ENCODE measurements around the gene DEPDC5.

DNA sequence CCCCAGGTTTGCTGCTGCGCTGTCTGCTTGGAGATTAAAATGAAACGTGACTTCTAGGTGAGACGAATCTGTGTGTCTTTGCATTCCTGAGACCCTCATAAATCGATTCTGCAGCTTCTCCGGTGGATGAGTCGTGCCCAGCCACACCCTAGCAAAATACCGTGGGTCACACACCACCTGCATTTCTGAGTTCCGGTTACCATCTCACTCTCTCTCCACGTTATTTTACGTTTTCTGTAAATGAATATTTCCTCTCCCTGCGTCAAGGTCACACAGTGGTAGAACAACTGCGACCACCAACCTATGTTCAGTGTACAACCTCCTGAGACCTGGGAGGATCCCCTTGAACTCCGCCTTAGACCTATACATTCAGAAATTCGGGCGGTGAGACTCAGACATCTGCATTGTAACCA, 191.6 kb downstream of the DEPDC5 start:
- no peak for TF ChIP-seq EZH2phosphoT487 (IDR thresholded peaks at IDR 0.05; ENCODE audit: borderline replicate concordance, low read length)
- TF ChIP-seq, protein P1, sequence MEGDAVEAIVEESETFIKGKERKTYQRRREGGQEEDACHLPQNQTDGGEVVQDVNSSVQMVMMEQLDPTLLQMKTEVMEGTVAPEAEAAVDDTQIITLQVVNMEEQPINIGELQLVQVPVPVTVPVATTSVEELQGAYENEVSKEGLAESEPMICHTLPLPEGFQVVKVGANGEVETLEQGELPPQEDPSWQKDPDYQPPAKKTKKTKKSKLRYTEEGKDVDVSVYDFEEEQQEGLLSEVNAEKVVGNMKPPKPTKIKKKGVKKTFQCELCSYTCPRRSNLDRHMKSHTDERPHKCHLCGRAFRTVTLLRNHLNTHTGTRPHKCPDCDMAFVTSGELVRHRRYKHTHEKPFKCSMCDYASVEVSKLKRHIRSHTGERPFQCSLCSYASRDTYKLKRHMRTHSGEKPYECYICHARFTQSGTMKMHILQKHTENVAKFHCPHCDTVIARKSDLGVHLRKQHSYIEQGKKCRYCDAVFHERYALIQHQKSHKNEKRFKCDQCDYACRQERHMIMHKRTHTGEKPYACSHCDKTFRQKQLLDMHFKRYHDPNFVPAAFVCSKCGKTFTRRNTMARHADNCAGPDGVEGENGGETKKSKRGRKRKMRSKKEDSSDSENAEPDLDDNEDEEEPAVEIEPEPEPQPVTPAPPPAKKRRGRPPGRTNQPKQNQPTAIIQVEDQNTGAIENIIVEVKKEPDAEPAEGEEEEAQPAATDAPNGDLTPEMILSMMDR (conservative IDR thresholded peaks at IDR 0.05; ENCODE audit: low read depth, low read length), result no peak
- TF ChIP-seq EZH2 (IDR thresholded peaks at IDR 0.05; ENCODE audit: low read length, unreplicated experiment), result no peak
